ENCODE measurements around the gene FRYL. TPM values are rescaled to one million over a fixed set of nuclear protein-coding genes. Genes with fewer than 3 reads are reported as not detected.

FRYL gene
- total and polyA plus RNA-seq, 12 donors = 11.7 to 60.1 (median 36.4) TPM

- Histone ChIP-seq H3K36me3 (peaks cover 0 to 15% (median 0%) of the 10 kb centered on the region in 9 donors), H3K27me3 (no peaks in the 10 kb centered on the region), H3K4me3 (no peak overlapping the region), H3K27ac (peak overlapping the region in 2 of 10 donors; percentile 9 to 39), H3K4me1 (peaks cover 0 to 43% (median 22%) of the 10 kb centered on the region in 9 donors), H3K9me3 (peaks cover 0 to 6% (median 0%) of the 10 kb centered on the region in 11 donors)
- ATAC-seq (no peak), DNase-seq (no peak)
- 75 to 83% methylated on average over 2 of the region's 2 CpGs for WGBS, 2 donors
- TF ChIP-seq, protein P1, sequence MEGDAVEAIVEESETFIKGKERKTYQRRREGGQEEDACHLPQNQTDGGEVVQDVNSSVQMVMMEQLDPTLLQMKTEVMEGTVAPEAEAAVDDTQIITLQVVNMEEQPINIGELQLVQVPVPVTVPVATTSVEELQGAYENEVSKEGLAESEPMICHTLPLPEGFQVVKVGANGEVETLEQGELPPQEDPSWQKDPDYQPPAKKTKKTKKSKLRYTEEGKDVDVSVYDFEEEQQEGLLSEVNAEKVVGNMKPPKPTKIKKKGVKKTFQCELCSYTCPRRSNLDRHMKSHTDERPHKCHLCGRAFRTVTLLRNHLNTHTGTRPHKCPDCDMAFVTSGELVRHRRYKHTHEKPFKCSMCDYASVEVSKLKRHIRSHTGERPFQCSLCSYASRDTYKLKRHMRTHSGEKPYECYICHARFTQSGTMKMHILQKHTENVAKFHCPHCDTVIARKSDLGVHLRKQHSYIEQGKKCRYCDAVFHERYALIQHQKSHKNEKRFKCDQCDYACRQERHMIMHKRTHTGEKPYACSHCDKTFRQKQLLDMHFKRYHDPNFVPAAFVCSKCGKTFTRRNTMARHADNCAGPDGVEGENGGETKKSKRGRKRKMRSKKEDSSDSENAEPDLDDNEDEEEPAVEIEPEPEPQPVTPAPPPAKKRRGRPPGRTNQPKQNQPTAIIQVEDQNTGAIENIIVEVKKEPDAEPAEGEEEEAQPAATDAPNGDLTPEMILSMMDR (IDR thresholded peaks at IDR 0.05) = no peak
- intact Hi-C loops (cut with DNase I) = loop anchor here in 2 of 10 donors (2.0 to 5.0 kb wide), 2 partner anchors 38 to 47 kb away; no protein-coding TSS in a partner anchor
These were observed 145.3 kb downstream of the FRYL start for GRCh38 chr4:48634688-48635308.

DNA sequence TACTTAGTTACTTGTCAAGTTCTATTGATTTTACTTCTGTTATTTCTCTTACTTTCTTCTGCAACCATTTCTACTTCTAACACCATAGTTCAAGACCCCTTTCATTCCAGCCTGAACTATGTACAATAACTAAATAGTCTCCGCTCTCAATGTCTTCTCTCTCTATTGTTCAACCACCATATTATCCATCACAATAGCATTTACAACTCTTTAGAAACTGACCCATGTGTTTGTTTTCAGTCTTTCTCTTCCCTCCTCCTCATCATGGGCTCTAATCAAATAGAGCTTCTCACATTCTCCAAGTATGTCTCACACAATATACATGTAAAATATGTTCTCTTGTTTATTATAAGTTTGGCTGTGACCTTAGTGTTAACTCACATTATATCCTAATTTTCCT, 146.4 kb downstream of the FRYL start:
- H3K4me1 ChIP-seq = peaks cover 0 to 35% (median 18%) of the 10 kb centered on the region in 9 donors
- TF ChIP-seq, protein P1 (IDR thresholded peaks at IDR 0.05) = no peak
- 100% methylated on average over 1 of the region's 1 CpG for WGBS, 2 donors
- H3K27me3 ChIP-seq = no peaks in the 10 kb centered on the region
- no peak overlapping the region for H3K4me3 ChIP-seq
- no peak for ATAC-seq
- H3K36me3 ChIP-seq = peaks cover 0 to 15% (median 0%) of the 10 kb centered on the region in 9 donors
- H3K27ac ChIP-seq = no peak overlapping the region
- intact Hi-C loops (cut with DNase I) = loop anchor here in 2 of 10 donors (2.0 to 5.0 kb wide), 2 partner anchors 37 to 46 kb away; no protein-coding TSS in a partner anchor
- H3K9me3 ChIP-seq = peaks cover 0 to 3% (median 0%) of the 10 kb centered on the region in 11 donors
- no peak for DNase-seq

DNA sequence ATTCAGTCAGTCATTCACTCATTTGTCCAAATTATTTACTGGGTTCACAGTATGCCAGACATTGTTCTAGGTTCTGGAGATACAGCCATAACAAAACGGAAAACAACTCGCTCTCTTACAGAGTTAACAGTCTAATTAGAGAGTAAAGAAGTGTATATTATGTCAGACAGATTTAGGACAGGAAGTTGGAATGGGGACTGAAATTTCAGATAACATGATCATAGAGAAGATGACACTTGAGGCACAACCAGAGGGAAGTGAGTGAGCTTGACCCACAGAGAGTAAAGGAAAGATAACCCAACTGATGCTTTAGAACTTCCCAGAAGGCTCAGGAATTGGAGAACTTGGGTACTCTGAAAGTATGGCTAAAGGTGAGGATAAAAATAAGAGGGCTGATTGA, 150.6 kb downstream of the FRYL start:
- intact Hi-C loops (cut with DNase I) = no loop called here
- DNase-seq (no peak), ATAC-seq (no peak)
- Histone ChIP-seq H3K27ac (no peak overlapping the region), H3K4me1 (peaks cover 0 to 17% (median 0%) of the 10 kb centered on the region in 9 donors), H3K9me3 (no peaks in the 10 kb centered on the region), H3K27me3 (no peaks in the 10 kb centered on the region), H3K4me3 (no peak overlapping the region), H3K36me3 (peaks cover 0 to 23% (median 0%) of the 10 kb centered on the region in 9 donors)
- 89 to 94% methylated on average over 2 of the region's 2 CpGs for WGBS, 2 donors
- TF ChIP-seq, protein P1 (IDR thresholded peaks at IDR 0.05) = no peak

DNA sequence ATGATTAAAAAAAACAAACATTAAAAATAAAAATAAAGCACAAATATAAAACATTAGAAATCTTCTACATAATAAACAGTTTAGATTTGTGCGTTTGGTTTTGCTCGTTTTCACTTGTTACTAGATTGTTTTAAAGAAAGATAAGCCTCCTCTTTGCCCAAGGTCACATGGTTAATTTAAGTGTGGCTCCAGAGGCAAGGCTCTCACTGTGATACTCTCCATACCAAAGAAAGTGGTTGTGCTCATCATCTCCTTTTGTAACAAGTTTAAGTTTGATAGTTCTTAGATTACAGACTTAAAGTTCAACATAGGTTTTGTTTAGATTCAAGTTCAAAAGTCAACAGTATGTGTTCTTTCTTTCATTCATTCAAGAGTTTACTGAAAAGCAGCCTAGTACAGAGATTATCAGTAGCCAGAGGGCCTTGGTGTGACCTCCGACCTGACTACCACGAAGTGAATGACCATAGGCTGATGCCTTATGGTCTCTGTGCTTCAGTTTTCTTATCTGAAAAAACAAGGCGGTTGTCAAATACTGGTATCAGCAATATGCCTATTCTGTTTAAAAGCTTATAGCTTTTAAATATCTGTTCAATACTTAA, 156.8 kb downstream of the FRYL start:
- H3K4me3 ChIP-seq = no peak overlapping the region
- intact Hi-C loops (cut with DNase I) = no loop called here
- 74 to 75% methylated on average over 5 of the region's 5 CpGs for WGBS, 2 donors
- H3K9me3 ChIP-seq = no peaks in the 10 kb centered on the region
- TF ChIP-seq, protein P1 (IDR thresholded peaks at IDR 0.05) = no peak
- no peaks in the 10 kb centered on the region for H3K27me3 ChIP-seq
- peaks cover 0 to 55% (median 5%) of the 10 kb centered on the region in 9 donors for H3K4me1 ChIP-seq
- H3K36me3 ChIP-seq = peaks cover 0 to 56% (median 0%) of the 10 kb centered on the region in 9 donors
- DNase-seq = no peak
- no peak overlapping the region for H3K27ac ChIP-seq
- no peak for ATAC-seq

Measured in heart right ventricle (tissue), 16 donors.